IMR-90 (cell line): ENCODE data around the gene AP3B1. TPM values are rescaled to one million over a fixed set of nuclear protein-coding genes. Genes with fewer than 3 reads are reported as not detected.

Experiments used
- ATAC-seq: fragments of 200-7000 bp; cut with Tn5 transposase; 2 replicates; pipeline ENCODE4 v1.9.1; 2020; ENCODE audit warnings: low read depth, mild to moderate bottlenecking, moderate library complexity
- BruUV-seq: library from RNA; stranded (reverse); fragments of 400-500 nt; replicated peaks from 2 replicates; lab custom pipeline; 2021; lab: Mats Ljungman, UMichigan
- CTCF ChIA-PET: fragments of 300-600 bp; formaldehyde crosslinking; extraction: SDS; loops from one replicate; lab custom pipeline; 2021; ENCODE audit warnings: antibody characterized with exemption; lab: Yijun Ruan, JAX
- POLR2A ChIA-PET: fragments of 300-600 bp; sonication (Branson Sonifier 250); formaldehyde crosslinking; loops from one replicate; lab custom pipeline; 2022; ENCODE audit warnings: antibody characterized with exemption; ENCODE audit not compliant: unreplicated experiment; lab: Charles Lee
- DNase-seq: peaks from one replicate; pipeline ENCODE4 v3.0.0; 2013
- H2AFZ ChIP-seq: replicated peaks from 2 replicates; pipeline ENCODE3; 2013; ENCODE audit warnings: low read length, mild to moderate bottlenecking; ENCODE audit not compliant: poor library complexity
- H2AK5ac ChIP-seq: 2 replicates; pipeline ENCODE4 v1.6.1; 2013; ENCODE audit warnings: low read depth, low read length, inconsistent platforms
- H2AK9ac ChIP-seq: replicated peaks from 2 replicates; pipeline ENCODE3; 2013; ENCODE audit warnings: mild to moderate bottlenecking, low read depth, low read length, moderate library complexity; ENCODE audit not compliant: poor library complexity
- H2BK120ac ChIP-seq: 2 replicates; pipeline ENCODE4 v1.6.1; 2013; ENCODE audit warnings: low read depth, low read length, inconsistent platforms
- H2BK15ac ChIP-seq: 3 replicates; pipeline ENCODE4 v1.6.1; 2013; ENCODE audit warnings: low read depth, low read length, inconsistent platforms
- H2BK20ac ChIP-seq: 2 replicates; pipeline ENCODE4 v1.6.1; 2013; ENCODE audit warnings: low read depth, mild to moderate bottlenecking, inconsistent platforms, low read length, moderate library complexity
- H2BK5ac ChIP-seq: 2 replicates; pipeline ENCODE4 v1.6.1; 2013; ENCODE audit warnings: mild to moderate bottlenecking, low read depth, low read length, inconsistent platforms; ENCODE audit not compliant: poor library complexity, severe bottlenecking
- H3K14ac ChIP-seq: replicated peaks from 2 replicates; pipeline ENCODE4 v1.6.1; 2013; ENCODE audit warnings: low read depth, low read length, inconsistent platforms
- H3K18ac ChIP-seq: 2 replicates; pipeline ENCODE4 v1.6.1; 2013; ENCODE audit warnings: low read depth, low read length, control low read depth
- H3K23ac ChIP-seq: 2 replicates; pipeline ENCODE4 v1.6.1; 2013; ENCODE audit warnings: low read depth, low read length, inconsistent platforms
- H3K27ac ChIP-seq: 2 replicates; pipeline ENCODE4 v1.5.1; 2013; ENCODE audit warnings: mild to moderate bottlenecking, control low read depth, low read length; ENCODE audit not compliant: insufficient read depth
- H3K27me3 ChIP-seq: 2 replicates; pipeline ENCODE4 v1.6.1; 2013; ENCODE audit warnings: low read length; ENCODE audit not compliant: control insufficient read depth, insufficient read depth
- H3K36me3 ChIP-seq: 2 replicates; pipeline ENCODE4 v1.6.1; 2013; ENCODE audit warnings: low read length, mixed read lengths; ENCODE audit not compliant: control insufficient read depth, insufficient read depth
- H3K4ac ChIP-seq: 2 replicates; pipeline ENCODE4 v1.6.1; 2013; ENCODE audit warnings: low read depth, low read length, inconsistent platforms
- H3K4me1 ChIP-seq: 2 replicates; pipeline ENCODE4 v1.6.1; 2013; ENCODE audit warnings: low read length, mixed read lengths; ENCODE audit not compliant: control insufficient read depth, insufficient read depth
- H3K4me2 ChIP-seq: 2 replicates; pipeline ENCODE4 v1.6.1; 2013; ENCODE audit warnings: low read depth, mild to moderate bottlenecking, control low read depth, low read length, moderate library complexity
- H3K4me3 ChIP-seq: 2 replicates; pipeline ENCODE4 v1.5.1; 2013; ENCODE audit warnings: low read depth, mild to moderate bottlenecking, control low read depth, low read length, moderate library complexity; ENCODE audit not compliant: insufficient read depth
- H3K56ac ChIP-seq: 2 replicates; pipeline ENCODE4 v1.6.1; 2013; ENCODE audit warnings: low read length, inconsistent platforms; ENCODE audit not compliant: insufficient read depth; ENCODE audit errors: extremely low read depth
- H3K79me1 ChIP-seq, 2 experiments: 2 replicates each; pipeline ENCODE4 v1.6.1; 2013; ENCODE audit warnings: low read length in 2 of 2, inconsistent platforms in 1 of 2, low read depth in 1 of 2
- H3K9ac ChIP-seq: 2 replicates; pipeline ENCODE4 v1.6.1; 2013; ENCODE audit warnings: low read depth, low read length, control low read depth
- H3K9me1 ChIP-seq: 2 replicates; pipeline ENCODE4 v1.6.1; 2013; ENCODE audit warnings: low read length, inconsistent platforms; ENCODE audit not compliant: insufficient read depth
- H3K9me3 ChIP-seq: 2 replicates; pipeline ENCODE4 v1.6.1; 2013; ENCODE audit warnings: low read length; ENCODE audit not compliant: control insufficient read depth, insufficient read depth
- H4K20me1 ChIP-seq: 2 replicates; pipeline ENCODE4 v1.6.1; 2013; ENCODE audit warnings: low read length, inconsistent platforms; ENCODE audit not compliant: insufficient read depth
- H4K5ac ChIP-seq: 2 replicates; pipeline ENCODE4 v1.6.1; 2013; ENCODE audit warnings: mild to moderate bottlenecking, low read depth, low read length, control low read depth
- H4K8ac ChIP-seq, 2 experiments: 2 replicates each; pipeline ENCODE4 v1.6.1; 2013; ENCODE audit warnings: low read depth in 2 of 2, low read length in 2 of 2, control low read depth in 1 of 2, inconsistent platforms in 1 of 2
- H4K91ac ChIP-seq: 2 replicates; pipeline ENCODE4 v1.6.1; 2013; ENCODE audit warnings: low read depth, low read length, inconsistent platforms; ENCODE audit not compliant: insufficient read depth
- BHLHE40 ChIP-seq: fragments of 150-350 bp; IDR thresholded peaks from 2 replicates; pipeline ENCODE4 v1.6.1; 2016; ENCODE audit warnings: mild to moderate bottlenecking, low read depth, low read length
- CEBPB ChIP-seq: IDR thresholded peaks from 2 replicates; pipeline ENCODE4 v1.6.1; 2012; ENCODE audit warnings: low read depth, low read length, improper control_type of control experiment
- MAZ ChIP-seq: IDR thresholded peaks from 2 replicates; pipeline ENCODE4 v1.6.1; 2012; ENCODE audit warnings: low read depth, mild to moderate bottlenecking, low read length, improper control_type of control experiment, moderate library complexity, borderline replicate concordance
- MXI1 ChIP-seq: IDR thresholded peaks from 2 replicates; pipeline ENCODE4 v1.6.1; 2012; ENCODE audit warnings: low read depth, mild to moderate bottlenecking, low read length, moderate library complexity, borderline replicate concordance
- RAD21 ChIP-seq: IDR thresholded peaks from 2 replicates; pipeline ENCODE4 v1.6.1; 2012; ENCODE audit warnings: low read length, improper control_type of control experiment
- RCOR1 ChIP-seq: IDR thresholded peaks from 2 replicates; pipeline ENCODE4 v1.6.1; 2012; ENCODE audit warnings: mild to moderate bottlenecking, low read length, improper control_type of control experiment; ENCODE audit not compliant: insufficient replicate concordance
- RFX5 ChIP-seq: IDR thresholded peaks from 2 replicates; pipeline ENCODE4 v1.8.0; 2012; ENCODE audit warnings: low read depth, mild to moderate bottlenecking, low read length, moderate library complexity
- USF2 ChIP-seq: fragments of 150-350 bp; IDR thresholded peaks from 2 replicates; pipeline ENCODE4 v1.6.1; 2017; ENCODE audit warnings: mild to moderate bottlenecking, antibody characterized with exemption, low read length, low read depth
- WGBS, 2 experiments: methylation state at CpG; one replicate each; pipeline versions ENCODE4 v1.1.5 to v1.1.7; 2013; ENCODE audit warnings: missing lambda C conversion rate in 2 of 2; ENCODE audit not compliant: insufficient read length in 1 of 2; ENCODE audit errors: extremely low coverage in 2 of 2; 5-methylcytosine and 5-hydroxymethylcytosine counted together
- dilution Hi-C: fragments of 300-500 bp; cut with HindIII; formaldehyde crosslinking; loops from one replicate; pipeline ENCODE4 v1.14.3; 2018; ENCODE audit warnings: low sequenced_read_pairs; ENCODE audit not compliant: unreplicated experiment
- in situ Hi-C: fragments of 300-500 bp; cut with MboI; formaldehyde crosslinking; loops from 3 replicates; pipeline ENCODE4 v1.14.3; 2019; ENCODE audit warnings: low sequenced_read_pairs, inconsistent platforms, mixed read lengths
- intact Hi-C: fragments of 100-400 bp; cut with micrococcal nuclease; formaldehyde crosslinking; loops from 2 replicates; pipeline ENCODE4 v1.10.0; 2022
- polyA plus RNA-seq, 3 experiments: library from polyadenylated mRNA; depleted of rRNA; stranded (reverse); fragments of >200 nt; gene quantifications; 2 replicates each; pipeline ENCODE4 v1.2.3, GENCODE V29; 2012; ENCODE audit warnings: low replicate concordance in 1 of 3
- total RNA-seq: library from RNA; depleted of rRNA; stranded (reverse); fragments of >200 nt; gene quantifications from 2 replicates; pipeline ENCODE4 v1.2.3, GENCODE V29; 2012

Gene AP3B1
- total and polyA plus RNA-seq, 2 of the 4 experiments (the other 2 are of a cell fraction), result 33.1 to 59.0 TPM

GRCh38 chr5:77971776-77972468, 322.6 kb downstream of the AP3B1 start:
- no peaks in the 10 kb centered on the region for H3K79me1 ChIP-seq
- H2BK15ac ChIP-seq, result no peak overlapping the region
- H3K14ac ChIP-seq, result no peak overlapping the region
- BruUV-seq, result no TSS peak
- no peak overlapping the region for H3K18ac ChIP-seq
- ChIA-PET POLR2A (no interaction called here), CTCF (no interaction called here)
- H3K4me3 ChIP-seq, result no peak overlapping the region
- DNase-seq, result no peak
- no peak overlapping the region for H3K27ac ChIP-seq
- no peak overlapping the region for H3K56ac ChIP-seq
- dilution Hi-C loops, result no loop called here
- H2AFZ ChIP-seq, result no peak overlapping the region
- no peak; the same call in 1 of the 2 replicates for ATAC-seq
- intact Hi-C loops, result no loop called here
- TF ChIP-seq USF2, result no peak
- no peak for TF ChIP-seq BHLHE40
- TF ChIP-seq RFX5, result no peak
- TF ChIP-seq CEBPB, result no peak
- TF ChIP-seq RAD21, result no peak
- TF ChIP-seq MXI1, result no peak
- no peak for TF ChIP-seq RCOR1
- TF ChIP-seq MAZ, result no peak
- WGBS, 2 experiments, result no CpG with 5 or more reads among the region's 16 CpGs
- H2BK120ac ChIP-seq, result no peak overlapping the region
- no peak overlapping the region for H4K8ac ChIP-seq
- H3K4me2 ChIP-seq, result no peak overlapping the region
- H2AK9ac ChIP-seq, result peak overlapping the region; percentile 60
- H4K91ac ChIP-seq, result no peak overlapping the region
- no peak overlapping the region for H3K9ac ChIP-seq
- peaks cover 70% of the 10 kb centered on the region for H3K27me3 ChIP-seq
- no peak overlapping the region; the same call in 1 of the 2 replicates for H3K23ac ChIP-seq
- H2BK20ac ChIP-seq, result no peak overlapping the region
- H4K5ac ChIP-seq, result no peak overlapping the region
- H3K36me3 ChIP-seq, result no peaks in the 10 kb centered on the region
- H3K9me1 ChIP-seq, result no peaks in the 10 kb centered on the region
- no peak overlapping the region for H2AK5ac ChIP-seq
- no peaks in the 10 kb centered on the region for H3K4me1 ChIP-seq
- no peaks in the 10 kb centered on the region for H4K20me1 ChIP-seq
- in situ Hi-C loops, result no loop called here
- no peak overlapping the region for H3K4ac ChIP-seq
- H3K9me3 ChIP-seq, result no peaks in the 10 kb centered on the region
- no peak overlapping the region for H2BK5ac ChIP-seq
